Motor neuron (in vitro differentiated cells): Measurements from ENCODE around the gene NPIPB2. TPM values are rescaled to one million over a fixed set of nuclear protein-coding genes. Genes with fewer than 3 reads are reported as not detected.
A peak's percentile ranks its signal among the peaks of the same experiment; 100 is the strongest.
"Not testable (repeated sequence)": the region's sequence is repeated elsewhere in the genome, so short reads cannot be mapped to it uniquely, and the experiment has no call there.

ENCODE experiments used
- ATAC-seq, 8 experiments: fragments of 200-7000 bp; cut with Tn5 transposase; replicated peaks in 6 of 8; 2 replicates each; pipeline ENCODE4 v1.8.0; 2021; ENCODE audit warnings: mild to moderate bottlenecking in 8 of 8, moderate library complexity in 8 of 8
- H3K27ac ChIP-seq, 2 donors: fragments of 250-450 bp; sonication (Bioruptor Pico); 2 replicates each; pipeline ENCODE4 v1.9.0; 2021; ENCODE audit warnings: antibody characterized with exemption in 2 of 2, mild to moderate bottlenecking in 2 of 2, moderate library complexity in 1 of 2
- H3K4me1 ChIP-seq, 2 donors: fragments of 250-450 bp; sonication (Bioruptor Pico); replicated peaks in 1 of 2; 2 replicates each; pipeline ENCODE4 v1.6.1; 2021; ENCODE audit warnings: antibody characterized with exemption in 2 of 2, mild to moderate bottlenecking in 2 of 2, moderate library complexity in 1 of 2
- H3K4me3 ChIP-seq, 5 donors: fragments of 250-450 bp; sonication (Bioruptor Pico); 2 replicates each; pipeline ENCODE4 v1.9.0; 2021; ENCODE audit warnings: antibody characterized with exemption in 5 of 5, mild to moderate bottlenecking in 5 of 5, moderate library complexity in 4 of 5
- WGBS, 10 experiments: fragments of 450-650 bp; shearing (Covaris generic); methylation state at CpG; one replicate each; pipeline ENCODE4 v1.0.0; 2022; 5-methylcytosine and 5-hydroxymethylcytosine counted together
- in situ Hi-C, 9 experiments: fragments of 400-800 bp; cut with MboI; loops; one replicate each; pipeline ENCODE4 v1.15.0; 2021; ENCODE audit warnings: low sequenced_read_pairs in 9 of 9, low pct_unique_long_range_greater_than_20kb in 2 of 9; ENCODE audit not compliant: unreplicated experiment in 9 of 9
- total RNA-seq, 8 experiments: library from RNA; unstranded; fragments of 300-600 nt; gene quantifications; 2 replicates each; pipeline versions ENCODE4 v1.2.3 to v1.2.4, GENCODE V29; 2022

Gene NPIPB2
- total RNA-seq, 8 experiments from 2014 or later = 0.97 to 15.7 (median 7.9) TPM; not detected in 1

DNA sequence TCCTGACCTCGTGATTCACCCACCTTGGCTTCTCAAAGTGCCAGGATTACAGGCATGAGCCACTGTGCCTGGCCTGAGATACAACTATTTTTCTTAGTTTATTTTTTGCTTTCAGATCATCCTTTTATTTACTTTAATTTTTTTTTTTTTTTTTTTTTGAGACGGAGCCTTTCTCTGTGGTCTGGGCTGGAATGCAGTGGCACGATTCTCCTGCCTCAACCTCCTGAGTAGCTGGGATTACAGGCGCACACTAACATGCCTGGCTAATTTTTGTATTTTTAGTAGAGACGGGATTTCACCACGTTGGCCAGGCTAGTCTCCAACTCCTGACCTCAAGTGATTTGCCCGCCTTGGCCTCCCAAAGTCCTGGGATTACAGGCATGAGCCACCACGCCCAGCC lies 11.7 kb upstream of the NPIPB2 start:
- 28 to 100% (median 88%) methylated on average over 1 to 8 of the region's 8 CpGs for WGBS, 10 experiments
- H3K4me3 ChIP-seq, ATAC-seq, H3K27ac ChIP-seq, H3K4me1 ChIP-seq: not testable (repeated sequence)
- in situ Hi-C loops = loop anchor here in 1 of 9 experiments (25.0 kb wide), 1 partner anchor 109 kb away; no protein-coding TSS in a partner anchor

DNA sequence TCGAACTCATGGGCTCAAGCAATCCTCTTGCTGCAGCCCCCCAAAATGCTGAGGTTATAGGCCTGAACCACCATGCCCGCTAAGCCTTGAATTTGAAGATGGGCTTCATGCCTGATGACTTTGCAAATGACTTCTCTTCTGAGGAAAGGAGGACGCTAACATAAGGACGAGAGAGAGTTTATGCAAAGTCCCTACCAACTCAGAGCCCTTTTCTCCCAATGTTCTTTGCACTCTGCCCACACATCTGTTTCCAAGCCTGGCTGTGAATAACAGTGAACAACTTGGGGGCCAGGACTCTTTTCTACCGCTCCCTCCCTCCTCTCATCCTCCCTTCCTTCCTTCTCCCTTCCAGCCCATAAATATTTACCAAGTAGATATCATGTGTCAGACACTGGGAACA lies 8.5 kb upstream of the NPIPB2 start:
- H3K4me3 ChIP-seq = no peak overlapping the region
- ATAC-seq = peak in 2 of 8 experiments; percentile 14
- WGBS, 10 experiments = 0 to 100% (median 89%) methylated on average over 1 to 4 of the region's 5 CpGs; no CpG with 5 or more reads in 1 of the 10 experiments
- H3K4me1 ChIP-seq = peaks cover 0 to 6% of the 10 kb centered on the region in 2 donors
- no peak overlapping the region for H3K27ac ChIP-seq
- in situ Hi-C loops = loop anchor here in 1 of 9 experiments (25.0 kb wide), 1 partner anchor 112 kb away; no protein-coding TSS in a partner anchor

DNA sequence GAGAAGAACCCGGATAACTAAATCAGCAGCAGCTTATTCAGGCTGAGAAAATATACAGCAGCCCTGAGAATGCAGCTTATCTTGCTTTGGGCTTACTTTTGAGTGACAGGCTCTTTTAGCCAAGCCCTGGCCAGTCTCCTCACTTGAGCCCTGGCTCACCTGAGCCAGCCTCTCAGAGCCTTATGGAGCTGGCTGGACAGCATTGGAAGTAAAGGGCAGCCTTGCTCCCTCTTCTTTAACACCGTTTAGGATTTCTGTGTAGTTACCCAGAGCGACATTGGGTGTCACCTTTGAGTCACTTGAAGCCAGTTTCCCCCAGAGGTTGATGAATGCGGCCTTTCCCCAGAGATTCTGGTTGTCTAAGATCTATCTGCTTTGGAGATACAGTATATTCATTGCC lies 7.7 kb upstream of the NPIPB2 start:
- Histone ChIP-seq H3K4me3 (no peak overlapping the region), H3K4me1 (peaks cover 0 to 6% of the 10 kb centered on the region in 2 donors), H3K27ac (no peak overlapping the region)
- in situ Hi-C loops = no loop called here
- peak; percentile 66 to 94 (median 86) for ATAC-seq
- WGBS, 10 experiments = 0 to 20% (median 9%) methylated on average over 1 to 4 of the region's 4 CpGs; no CpG with 5 or more reads in 2 of the 10 experiments

- Histone ChIP-seq H3K27ac (no peak overlapping the region), H3K4me1 (peaks cover 0 to 6% of the 10 kb centered on the region in 2 donors), H3K4me3 (no peak overlapping the region)
- WGBS, 10 experiments = 29 to 100% (median 73%) methylated on average over 1 to 2 of the region's 5 CpGs; no CpG with 5 or more reads in 3 of the 10 experiments
- in situ Hi-C loops = no loop called here
- peak in 2 of 8 experiments; percentile 31 to 50 for ATAC-seq
Measured at GRCh38 chr16:11948819-11949218, 7.0 kb upstream of the NPIPB2 start.

GRCh38 chr16:11946433-11946832 lies 4.6 kb upstream of the NPIPB2 start:
- H3K4me3 ChIP-seq = no peak overlapping the region
- ATAC-seq = peak in 2 of 8 experiments; percentile 28 to 63
- H3K4me1 ChIP-seq = peaks cover 0 to 6% of the 10 kb centered on the region in 2 donors
- in situ Hi-C loops = no loop called here
- no peak overlapping the region for H3K27ac ChIP-seq
- WGBS, 10 experiments = 35 to 94% (median 61%) methylated on average over 1 to 3 of the region's 3 CpGs; no CpG with 5 or more reads in 3 of the 10 experiments

DNA sequence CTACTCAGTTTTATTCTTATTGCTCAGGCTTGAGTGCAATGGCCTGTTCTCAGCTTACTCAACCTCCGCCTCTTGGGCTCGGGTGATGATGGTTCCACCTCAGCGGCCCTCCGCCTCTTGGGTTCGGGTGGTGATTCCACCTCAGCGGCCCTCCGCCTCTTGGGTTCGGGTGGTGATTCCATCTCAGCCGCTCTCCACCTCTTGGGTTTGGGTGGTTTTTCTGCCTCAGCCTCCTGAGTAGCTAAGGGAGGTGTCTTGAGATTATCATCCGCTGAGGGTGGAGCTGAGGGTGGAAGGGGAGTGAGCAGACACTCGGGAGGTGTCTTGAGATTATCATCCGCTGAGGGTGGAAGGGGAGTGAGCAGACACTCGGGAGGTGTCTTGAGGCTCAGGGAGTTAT lies 14.5 kb downstream of the NPIPB2 start:
- 70 to 90% (median 85%) methylated on average over 4 to 9 of the region's 13 CpGs; no CpG with 5 or more reads in 3 of the 10 experiments for WGBS, 10 experiments

DNA sequence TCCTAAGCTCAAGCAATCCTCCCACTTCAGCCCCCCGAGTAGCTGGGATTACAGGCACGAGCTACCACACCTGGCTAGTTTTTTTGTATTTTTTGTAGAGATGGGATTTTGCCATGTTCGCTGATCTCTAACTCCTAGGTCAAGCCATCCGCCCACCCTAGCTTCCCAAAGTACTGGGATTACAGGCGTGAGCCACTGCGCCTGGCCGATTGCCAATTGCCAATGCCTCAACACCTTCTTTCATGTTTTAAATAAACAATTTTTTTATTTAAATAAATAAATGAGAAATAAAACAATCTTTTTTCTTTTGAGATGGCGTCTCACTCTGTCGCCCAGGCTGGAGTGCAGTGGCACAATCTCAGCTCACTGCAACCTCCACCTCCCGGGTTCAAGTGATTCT lies 17.8 kb downstream of the NPIPB2 start:
- H3K27ac ChIP-seq, H3K4me3 ChIP-seq, ATAC-seq, in situ Hi-C loops, H3K4me1 ChIP-seq: not testable (repeated sequence)
- 40 to 100% (median 93%) methylated on average over 1 to 10 of the region's 10 CpGs; no CpG with 5 or more reads in 1 of the 10 experiments for WGBS, 10 experiments

More for the DNA sequence above, 14.5 kb downstream of the NPIPB2 start:
- in situ Hi-C loops, H3K27ac ChIP-seq, H3K4me3 ChIP-seq, ATAC-seq, H3K4me1 ChIP-seq: not testable (repeated sequence)

DNA sequence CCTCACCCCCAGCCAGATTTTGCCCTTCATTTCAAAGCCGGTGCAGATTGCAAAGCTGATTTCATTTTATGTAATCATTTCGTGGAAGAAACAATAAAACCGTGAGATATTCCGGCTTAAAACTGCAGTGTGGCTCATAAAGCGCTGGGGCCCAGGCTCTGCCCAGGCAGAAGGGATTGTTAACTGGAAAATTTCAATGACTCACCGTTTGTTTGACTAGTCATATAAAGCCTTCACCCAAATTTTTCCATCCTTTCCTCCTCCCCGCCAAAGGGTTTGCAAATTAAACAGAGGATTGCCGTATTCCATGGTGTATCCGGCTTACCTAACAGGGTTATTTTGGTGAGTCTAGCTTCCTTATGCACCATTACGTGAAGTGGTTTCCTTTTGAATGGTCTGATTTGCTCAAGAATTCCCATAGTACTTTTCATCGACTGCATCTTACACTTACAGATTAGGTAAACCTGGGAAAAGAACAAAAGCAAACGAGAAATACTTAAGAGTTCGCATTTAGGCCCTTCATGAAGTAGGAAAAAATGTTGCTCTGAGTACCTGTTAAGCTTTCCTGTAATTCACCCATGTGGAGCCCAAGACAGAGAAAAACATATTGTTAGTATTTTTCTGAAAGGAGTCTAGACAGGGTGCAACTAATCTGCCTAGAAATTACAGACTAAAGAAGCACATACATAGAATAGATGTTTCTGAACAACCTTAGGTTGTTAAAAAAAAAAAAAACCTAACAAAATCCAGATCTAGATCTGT lies 25.1 kb downstream of the NPIPB2 start:
- in situ Hi-C loops = no loop called here
- 21 to 89% (median 76%) methylated on average over 3 to 13 of the region's 13 CpGs for WGBS, 10 experiments
- H3K4me3 ChIP-seq = peak overlapping the region; percentile 31 to 75 (median 39)
- H3K27ac ChIP-seq = peak overlapping the region; percentile 3
- ATAC-seq = peak in 2 of 8 experiments; percentile 9 to 11
- peaks cover 17 to 24% of the 10 kb centered on the region in 2 donors for H3K4me1 ChIP-seq

- ATAC-seq = peak; percentile 84 to 95 (median 93)
- peak within 1 kb of the TSS; percentile 67 to 73 for H3K27ac ChIP-seq
Measured at GRCh38 chr16:11915644-11916523, 26.0 kb downstream of the NPIPB2 start, which contains the start of gene GSPT1. TSS of gene GSPT1 (minus strand) at chr16:11915956. CDS start at chr16:11915720, 236 bp downstream.

GRCh38 chr16:11915114-11915643 lies 26.7 kb downstream of the NPIPB2 start:
- in situ Hi-C loops = no loop called here
- 0% methylated on average over 7 of the region's 79 CpGs; no CpG with 5 or more reads in 9 of the 10 experiments for WGBS, 10 experiments
- Histone ChIP-seq H3K4me3 (peak overlapping the region; percentile 58 to 75 (median 70)), H3K4me1 (peaks cover 17 to 24% of the 10 kb centered on the region in 2 donors), H3K27ac (peak overlapping the region; percentile 67 to 73)
- ATAC-seq = peak; percentile 2 to 40 (median 15)

More at GRCh38 chr16:11915644-11916523, 26.0 kb downstream of the NPIPB2 start, which contains the start of gene GSPT1:
- in situ Hi-C loops = no loop called here
- H3K4me1 ChIP-seq = peaks cover 17 to 24% of the 10 kb centered on the region in 2 donors
- peak within 1 kb of the TSS; percentile 58 to 75 (median 70) for H3K4me3 ChIP-seq
- 2 to 30% (median 25%) methylated on average over 1 to 18 of the region's 84 CpGs; no CpG with 5 or more reads in 2 of the 10 experiments for WGBS, 10 experiments

DNA sequence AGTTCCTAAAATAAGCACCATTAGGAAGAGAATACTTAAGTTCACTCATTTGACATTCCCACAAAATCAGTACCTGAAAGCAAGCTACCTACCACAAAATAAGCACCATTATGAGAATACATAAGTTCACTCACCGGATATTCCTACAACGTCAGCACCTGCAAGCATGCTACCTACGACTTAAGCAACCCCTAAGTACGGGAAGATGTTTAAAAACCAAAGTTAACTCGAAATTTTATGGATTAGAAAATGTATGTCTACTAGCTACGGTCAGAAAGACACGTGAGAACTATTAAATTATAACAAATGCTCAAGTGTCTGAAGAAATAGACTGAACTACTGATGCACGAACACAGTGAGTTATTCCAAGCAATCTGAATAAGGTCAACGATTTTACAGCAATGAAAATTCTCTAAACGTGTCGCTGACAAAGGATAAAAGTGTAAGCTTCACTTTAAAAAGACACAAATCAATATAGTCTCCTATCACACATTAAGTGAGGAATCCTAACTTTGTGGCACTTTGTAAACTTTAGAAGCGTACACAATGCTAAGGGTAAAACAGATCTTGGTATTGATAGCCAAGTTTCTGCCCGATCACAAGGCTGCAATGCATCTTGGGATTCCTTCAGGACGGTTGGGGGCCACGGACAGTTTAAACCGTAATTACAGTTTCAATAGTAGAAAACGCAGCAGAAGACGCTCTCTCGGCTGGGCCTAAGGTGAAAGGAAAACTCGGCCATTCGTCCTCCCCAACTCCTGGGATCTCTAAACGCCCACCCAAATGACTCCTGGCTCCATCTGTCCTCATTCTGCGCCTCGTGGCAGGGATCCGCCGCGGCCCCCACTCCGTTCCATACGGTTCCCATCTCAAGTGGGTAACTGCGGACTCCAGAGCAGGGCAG lies 27.4 kb downstream of the NPIPB2 start:
- peak overlapping the region; percentile 58 to 75 (median 70) for H3K4me3 ChIP-seq
- H3K27ac ChIP-seq = peak overlapping the region; percentile 67 to 73
- peak in 3 of 8 experiments; percentile 1 to 5 (median 2) for ATAC-seq
- 0 to 17% (median 8%) methylated on average over 1 to 14 of the region's 30 CpGs for WGBS, 10 experiments
- in situ Hi-C loops = no loop called here
- H3K4me1 ChIP-seq = peaks cover 17 to 24% of the 10 kb centered on the region in 2 donors
